A172 (cell line): ENCODE results near the gene KDM6B. TPM values are rescaled to one million over a fixed set of nuclear protein-coding genes. Genes with fewer than 3 reads are reported as not detected.
A peak's percentile ranks its signal among the peaks of the same experiment; 100 is the strongest.

Experiments used
- DNase-seq: peaks from one replicate; pipeline ENCODE4 v3.0.0-alpha.2; 2015; ENCODE audit warnings: low spot score
- total RNA-seq: library from RNA; depleted of rRNA; stranded (reverse); fragments of >200 nt; shearing (Covaris generic); gene quantifications from 2 replicates; pipeline ENCODE4 v1.2.3, GENCODE V29; 2014

Gene KDM6B
- total RNA-seq, 1 experiment from 2014 or later: 0.16 TPM

DNA sequence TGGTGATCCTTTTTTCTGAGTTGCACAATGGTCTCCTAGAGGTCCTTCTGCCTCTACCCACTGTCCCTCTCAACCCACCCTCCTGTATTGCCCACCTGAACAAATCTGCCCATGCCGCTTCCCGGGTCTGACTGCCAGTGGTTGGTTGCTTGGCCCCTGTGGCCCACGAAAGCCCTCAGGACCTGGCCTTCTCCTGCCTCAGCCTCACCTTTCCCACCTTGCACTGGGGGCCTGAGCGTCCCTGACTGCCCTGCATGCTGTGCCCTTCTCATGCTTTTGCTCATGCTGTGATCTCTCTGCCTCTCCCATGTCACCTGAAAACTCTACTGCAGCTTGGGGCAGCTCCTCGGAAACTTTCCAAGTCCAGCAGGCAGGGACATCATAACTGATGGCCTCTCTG lies 13.8 kb upstream of the KDM6B start:
- DNase-seq: no peak

GRCh38 chr17:7822126-7822525 lies 11.9 kb upstream of the KDM6B start:
- no peak for DNase-seq

DNA sequence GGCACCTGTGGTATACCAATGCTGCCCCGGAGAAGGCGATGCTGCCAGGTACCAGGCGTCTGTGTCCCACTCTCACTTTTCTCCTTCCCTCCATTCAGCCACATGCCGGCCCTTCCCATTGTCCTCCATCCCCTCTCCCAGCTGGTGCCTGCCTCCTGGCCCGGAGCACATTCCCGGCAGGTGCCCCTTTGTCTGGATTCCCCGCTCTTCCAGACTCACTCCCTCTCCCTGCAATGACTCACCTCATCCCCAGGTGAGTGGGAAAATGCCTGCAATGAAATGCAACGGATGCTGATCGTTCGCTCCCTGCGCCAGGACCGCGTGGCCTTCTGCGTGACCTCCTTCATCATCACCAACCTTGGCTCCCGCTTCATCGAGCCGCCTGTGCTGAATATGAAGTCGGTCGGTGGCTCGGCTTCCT lies 10.4 kb upstream of the KDM6B start:
- no peak for DNase-seq

DNA sequence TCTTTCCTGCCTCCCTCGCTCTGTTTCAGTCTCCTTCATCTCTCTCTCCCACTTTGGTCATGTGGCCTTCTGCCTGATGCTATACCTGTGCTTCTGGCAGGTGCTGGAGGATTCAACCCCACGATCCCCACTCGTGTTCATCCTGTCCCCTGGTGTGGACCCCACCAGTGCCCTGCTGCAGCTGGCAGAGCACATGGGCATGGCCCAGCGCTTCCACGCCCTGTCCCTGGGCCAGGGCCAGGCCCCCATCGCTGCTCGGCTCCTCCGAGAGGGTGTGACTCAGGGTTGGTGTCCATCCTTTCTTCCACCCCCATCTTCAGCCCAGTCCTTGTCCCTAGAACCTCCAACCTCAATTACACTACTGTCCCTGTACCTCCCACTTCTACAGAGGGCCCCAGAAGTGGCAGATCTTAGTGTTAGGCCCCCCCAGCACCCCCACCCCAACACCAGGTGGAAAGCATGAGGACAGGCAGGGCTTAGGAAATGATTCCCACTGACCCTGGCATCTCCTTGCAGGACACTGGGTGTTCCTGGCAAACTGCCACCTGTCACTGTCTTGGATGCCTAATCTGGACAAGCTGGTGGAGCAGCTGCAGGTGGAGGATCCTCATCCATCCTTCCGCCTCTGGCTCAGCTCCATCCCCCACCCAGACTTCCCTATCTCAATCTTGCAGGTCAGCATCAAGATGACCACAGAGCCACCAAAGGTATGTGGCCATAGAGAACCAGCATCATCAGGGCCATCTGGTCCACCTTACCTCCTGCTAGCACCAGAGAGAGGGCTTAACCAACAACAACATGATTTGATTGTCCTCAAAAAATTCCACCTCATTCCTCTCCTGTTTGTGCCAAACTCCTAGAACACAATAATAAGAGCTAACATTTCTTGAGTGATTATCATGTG lies 9.7 kb upstream of the KDM6B start:
- no peak for DNase-seq

DNA sequence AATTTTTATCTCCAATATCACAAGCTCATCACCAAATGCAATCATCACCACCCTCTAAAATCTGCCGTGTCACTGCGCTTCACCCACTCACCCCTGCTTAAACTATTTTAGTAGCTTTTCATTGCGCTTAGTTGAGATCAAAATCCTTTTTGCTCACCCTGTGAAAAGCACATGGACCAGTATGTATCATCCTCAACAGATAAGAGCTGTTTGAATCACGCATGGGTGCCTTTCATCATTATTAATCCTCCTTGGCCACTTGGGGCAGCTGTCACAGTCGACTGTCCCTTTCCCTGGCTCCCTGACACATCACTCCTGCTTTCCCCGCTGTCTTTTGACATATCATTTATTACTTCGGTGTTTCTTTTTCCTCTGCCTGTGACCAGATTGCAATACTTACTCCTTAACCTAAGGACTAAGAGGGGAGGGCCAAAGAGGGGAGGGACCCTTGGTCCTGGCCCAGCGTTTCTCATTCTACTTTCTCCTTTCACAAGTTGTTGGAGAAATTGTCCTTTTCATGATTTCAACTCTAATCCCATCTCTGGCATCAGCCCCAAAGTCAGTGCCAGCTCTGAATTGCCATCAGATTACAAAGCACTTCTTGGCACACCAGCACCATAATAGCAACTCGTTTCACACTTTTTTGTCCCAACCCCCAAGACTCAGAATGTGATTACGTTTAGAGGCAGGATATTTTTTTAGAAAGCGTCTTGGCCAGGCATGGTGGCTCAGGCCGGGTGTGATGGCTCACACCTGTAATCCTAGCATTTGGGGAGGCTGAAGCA lies 8.6 kb upstream of the KDM6B start:
- peak; percentile 46 for DNase-seq

DNA sequence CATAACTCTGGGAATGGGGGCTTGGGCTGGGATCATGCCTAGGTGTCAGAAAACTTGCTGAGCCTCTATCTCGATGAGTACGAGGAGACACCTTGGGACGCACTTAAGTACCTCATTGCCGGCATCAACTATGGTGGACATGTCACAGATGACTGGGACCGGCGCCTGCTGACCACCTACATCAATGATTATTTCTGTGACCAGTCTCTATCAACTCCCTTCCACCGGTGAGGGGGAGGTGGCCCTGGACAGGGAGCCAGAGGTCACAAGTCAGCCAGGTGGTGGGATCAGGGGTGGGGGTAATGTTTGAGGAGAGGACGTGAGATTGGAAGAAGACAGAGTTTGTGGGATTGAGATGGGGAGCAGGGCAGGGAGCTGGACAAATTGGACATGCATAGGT lies 3.4 kb upstream of the KDM6B start:
- no peak for DNase-seq

- DNase-seq: no peak
Observed at GRCh38 chr17:7831233-7831632, 2.8 kb upstream of the KDM6B start.

DNA sequence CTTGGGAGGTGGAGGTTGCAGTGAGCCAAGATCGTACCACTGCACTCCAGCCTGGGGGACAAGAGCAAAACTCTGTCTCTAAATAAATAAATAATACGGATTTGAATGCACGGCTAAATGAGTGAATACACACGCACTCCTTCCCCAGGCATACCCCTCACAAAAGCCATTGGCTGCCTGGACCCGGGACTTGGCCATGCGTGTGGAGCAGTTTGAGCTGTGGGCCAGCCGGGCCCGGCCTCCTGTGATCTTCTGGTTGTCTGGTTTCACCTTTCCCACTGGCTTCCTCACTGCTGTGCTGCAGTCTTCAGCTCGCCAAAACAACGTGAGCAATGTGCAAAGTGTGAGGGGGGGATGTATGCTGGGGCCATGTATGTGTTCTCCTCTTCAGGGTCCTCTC lies 1.6 kb upstream of the KDM6B start:
- no peak for DNase-seq

- no peak for DNase-seq
Observed at GRCh38 chr17:7833011-7833794, 814 bp upstream of the KDM6B start.

DNA sequence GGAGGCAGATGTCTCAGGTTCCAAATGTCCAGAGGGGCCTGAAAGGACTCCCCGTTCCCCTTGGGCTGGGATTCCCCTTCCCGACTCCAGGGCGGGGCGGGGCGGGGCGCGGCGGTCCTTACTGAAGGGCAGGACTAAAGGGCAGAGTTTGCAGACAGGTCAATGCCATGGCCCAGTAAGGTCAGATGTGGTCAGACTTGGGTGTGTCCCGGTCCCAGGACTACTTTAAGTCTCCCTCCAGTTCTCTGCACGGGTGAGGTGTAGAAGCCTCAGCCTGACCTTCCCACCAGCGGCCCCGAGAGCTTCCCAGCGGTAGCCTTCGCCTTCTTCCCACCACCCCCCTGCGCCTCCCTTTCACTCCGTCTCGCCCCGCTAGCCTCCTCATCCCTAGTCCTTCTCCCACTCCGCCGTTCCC lies 532 bp downstream of the KDM6B start:
- peak; percentile 49 for DNase-seq

GRCh38 chr17:7834957-7835813 lies 1.2 kb downstream of the KDM6B start:
- peak; percentile 96 for DNase-seq

DNA sequence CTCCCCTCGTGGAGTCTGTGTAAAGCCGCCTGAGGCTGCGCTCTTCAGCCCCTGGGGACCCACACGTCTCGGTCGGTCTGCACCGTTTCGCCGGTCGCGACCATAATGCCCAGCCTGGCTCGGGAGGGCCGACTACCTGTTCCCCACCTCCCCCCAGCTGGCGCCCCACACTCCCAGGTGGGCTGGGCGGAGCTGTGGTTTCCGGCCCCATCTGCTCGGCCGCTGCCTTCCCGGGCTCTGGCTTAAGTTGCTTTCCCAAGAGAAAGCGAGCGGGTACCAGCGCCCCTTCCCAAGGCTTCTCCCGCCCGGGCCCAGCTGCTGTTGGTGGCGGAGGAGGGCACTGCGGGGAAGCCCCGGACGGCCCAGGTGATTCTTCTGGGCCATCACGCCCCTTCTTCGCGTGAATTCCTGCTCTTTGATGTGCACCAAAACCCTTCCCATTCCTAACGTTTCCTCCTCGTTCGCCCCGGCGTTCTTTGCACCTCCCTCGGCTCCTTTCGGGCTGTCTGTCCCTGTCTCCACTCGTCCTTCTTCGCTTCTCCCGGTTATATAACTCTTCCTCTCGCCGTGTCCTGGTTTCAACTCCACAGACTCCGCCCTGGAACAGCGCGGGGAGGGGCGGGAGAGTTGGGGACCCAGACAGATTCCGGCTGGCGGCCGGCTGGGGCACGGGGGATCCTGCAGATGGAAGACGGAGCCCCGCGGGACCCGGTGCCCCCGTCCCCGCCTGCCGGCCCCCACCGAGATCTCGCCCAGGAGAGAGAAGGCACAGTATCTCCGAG lies 2.0 kb downstream of the KDM6B start:
- DNase-seq: peak; percentile 39

DNA sequence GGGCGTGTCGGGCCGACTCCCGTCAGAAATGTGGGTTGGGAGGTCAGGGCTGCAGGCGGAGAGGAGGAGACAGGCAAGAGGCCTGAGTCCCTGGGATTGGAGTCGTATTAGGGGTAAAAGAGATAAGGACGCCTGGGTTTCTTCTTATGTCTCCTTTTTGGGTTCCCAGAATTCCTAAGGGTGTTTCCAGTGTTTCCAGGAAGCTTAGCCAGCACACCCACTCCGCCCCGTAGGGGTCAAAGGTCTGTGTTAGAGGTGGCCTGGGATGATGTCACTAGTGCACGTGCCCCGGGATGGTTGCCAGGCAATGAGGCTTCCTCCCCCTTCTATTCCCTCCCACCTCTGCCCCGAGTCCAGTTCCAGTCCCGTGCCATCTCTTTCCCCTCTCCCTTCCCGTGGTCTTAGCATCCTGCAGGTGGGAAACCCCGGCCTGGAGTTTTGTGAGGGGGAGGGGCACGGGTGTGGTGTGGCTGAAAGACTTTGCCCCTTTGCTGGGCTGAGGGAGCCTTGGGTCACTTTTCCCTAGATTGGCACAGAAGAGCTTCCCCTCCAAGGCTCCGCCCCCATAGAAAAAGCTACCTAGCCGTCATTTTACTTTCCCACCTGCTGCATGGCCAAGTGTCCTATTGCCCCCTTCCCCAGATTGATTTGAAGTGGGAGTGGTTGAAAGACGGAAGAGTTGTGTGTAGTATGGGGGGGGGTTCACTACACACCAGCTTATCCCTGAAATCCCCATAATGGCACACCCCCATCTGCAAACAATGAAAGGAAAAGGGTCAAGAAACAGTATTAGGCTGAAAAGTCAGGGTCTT lies 2.8 kb downstream of the KDM6B start:
- peak; percentile 95 for DNase-seq

DNA sequence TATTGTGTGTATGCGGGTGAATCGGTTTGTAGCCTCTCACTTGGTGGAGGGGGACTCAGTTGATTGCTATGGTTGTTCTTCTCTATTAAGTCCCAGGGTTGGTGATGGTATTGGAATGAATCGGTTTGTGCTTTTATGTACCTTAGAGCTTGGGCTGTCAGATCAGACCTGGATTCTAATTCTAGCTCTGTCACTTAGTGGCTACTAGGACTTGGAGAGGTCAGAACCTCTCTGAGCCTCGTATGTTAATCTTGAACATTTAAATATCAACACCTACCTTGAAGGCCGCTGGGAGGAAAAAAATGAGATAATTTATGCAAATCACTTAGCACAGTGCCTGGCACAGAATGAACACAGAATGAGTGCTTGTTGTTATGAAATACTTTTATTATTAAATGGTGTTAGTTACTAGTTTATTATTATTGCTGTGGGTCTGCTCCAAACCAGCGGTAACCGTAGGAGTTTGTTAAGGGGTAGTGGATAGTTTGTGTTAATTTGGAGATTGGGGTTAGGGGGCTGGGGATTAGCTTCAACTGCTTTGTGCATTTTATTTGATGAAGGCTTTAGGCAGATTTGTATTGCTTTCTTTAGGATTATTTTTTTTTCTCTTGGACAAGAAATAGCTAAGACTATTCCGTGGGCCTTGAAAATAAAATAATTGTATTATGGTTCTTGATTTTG lies 3.5 kb downstream of the KDM6B start:
- DNase-seq: no peak

- DNase-seq: peak; percentile 71
Observed at GRCh38 chr17:7838090-7839075, 4.4 kb downstream of the KDM6B start.

- no peak for DNase-seq
Observed at GRCh38 chr17:7839190-7839875, 5.3 kb downstream of the KDM6B start.

GRCh38 chr17:7839876-7840261 lies 5.9 kb downstream of the KDM6B start:
- DNase-seq: peak; percentile 24
